T-helper 2 cell (primary cell): ENCODE data around the gene ERC2.

Experiments
- DNase-seq, 5 experiments: peaks; one replicate each; pipeline versions ENCODE4 v3.0.0 to v3.0.0-alpha.2; 2012 to 2022

Gene ERC2

GRCh38 chr3:55601366-55602080, 866.7 kb downstream of the ERC2 start:
- no peak for DNase-seq

GRCh38 chr3:55598224-55598623, 870.0 kb downstream of the ERC2 start:
- no peak for DNase-seq

- no peak for DNase-seq
Observed at GRCh38 chr3:55597641-55598040, 870.6 kb downstream of the ERC2 start.

GRCh38 chr3:55596212-55596611, 872.1 kb downstream of the ERC2 start:
- no peak for DNase-seq

GRCh38 chr3:55595420-55595819, 872.8 kb downstream of the ERC2 start:
- DNase-seq, result no peak

GRCh38 chr3:55592572-55592971, 875.7 kb downstream of the ERC2 start:
- no peak for DNase-seq

- DNase-seq, result no peak
Observed at GRCh38 chr3:55591888-55592287, 876.4 kb downstream of the ERC2 start.

- DNase-seq, result no peak
Observed at GRCh38 chr3:55588146-55588765, 880.0 kb downstream of the ERC2 start.

- no peak for DNase-seq
Observed at GRCh38 chr3:55585856-55586255, 882.4 kb downstream of the ERC2 start.

GRCh38 chr3:55584716-55585368, 883.4 kb downstream of the ERC2 start:
- DNase-seq, result no peak

- DNase-seq, result no peak
Observed at GRCh38 chr3:55584030-55584429, 884.2 kb downstream of the ERC2 start.

- no peak for DNase-seq
Observed at GRCh38 chr3:55583475-55583874, 884.8 kb downstream of the ERC2 start.

GRCh38 chr3:55579496-55579895, 888.8 kb downstream of the ERC2 start:
- no peak for DNase-seq

- DNase-seq, result no peak
Observed at GRCh38 chr3:55576621-55577388, 891.5 kb downstream of the ERC2 start.

- DNase-seq, result no peak
Observed at GRCh38 chr3:55574671-55575070, 893.6 kb downstream of the ERC2 start.

GRCh38 chr3:55572816-55573215, 895.5 kb downstream of the ERC2 start:
- DNase-seq, result no peak

- DNase-seq, result no peak
Observed at GRCh38 chr3:55571913-55572312, 896.4 kb downstream of the ERC2 start.

- DNase-seq, result no peak
Observed at GRCh38 chr3:55571216-55571813, 897.0 kb downstream of the ERC2 start.

GRCh38 chr3:55570271-55570711, 898.0 kb downstream of the ERC2 start:
- DNase-seq, result no peak

- DNase-seq, result no peak
Observed at GRCh38 chr3:55569033-55569599, 899.2 kb downstream of the ERC2 start.

- DNase-seq, result no peak
Observed at GRCh38 chr3:55567615-55568014, 900.7 kb downstream of the ERC2 start.

- no peak for DNase-seq
Observed at GRCh38 chr3:55567121-55567520, 901.1 kb downstream of the ERC2 start.
